B cell (primary cell): ENCODE results near the gene CDHR2. TPM values are rescaled to one million over a fixed set of nuclear protein-coding genes. Genes with fewer than 3 reads are reported as not detected.

Experiments used
- ATAC-seq: fragments of 200-7000 bp; cut with Tn5 transposase; one replicate; pipeline ENCODE4 v1.10.0; 2021; ENCODE audit warnings: low read depth, mild to moderate bottlenecking, moderate number of reproducible peaks, moderate library complexity
- CTCF ChIA-PET: fragments of 350-600 bp; sonication (Branson Sonifier 250); formaldehyde crosslinking; loops from one replicate; lab custom pipeline; 2021; ENCODE audit warnings: antibody characterized with exemption, inconsistent platforms; lab: Charles Lee
- POLR2A ChIA-PET: fragments of 350-600 bp; sonication (Branson Sonifier 250); formaldehyde crosslinking; loops from one replicate; lab custom pipeline; 2021; ENCODE audit warnings: antibody characterized with exemption; lab: Charles Lee
- DNase-seq: peaks from one replicate; pipeline ENCODE4 v3.0.0; 2013
- H2AFZ ChIP-seq: 2 replicates; pipeline ENCODE4 v1.6.1; 2012; ENCODE audit warnings: mild to moderate bottlenecking, low read depth, low read length; ENCODE audit not compliant: insufficient read depth, poor library complexity, severe bottlenecking
- H3K27ac ChIP-seq, 2 donors: 1 replicate in 1 of 2; 2 replicates in 1 of 2; pipeline ENCODE4 v1.5.1; 2012 to 2013; ENCODE audit warnings: low read length in 2 of 2, mild to moderate bottlenecking in 2 of 2, moderate library complexity in 1 of 2
- H3K27me3 ChIP-seq, 4 experiments: fragments of 200-600 bp in 1 of 4; sonication (generic) in 1 of 4; replicated peaks in 1 of 4; 1 replicate in 2 of 4; 2 replicates in 2 of 4; pipeline versions ENCODE4 v1.6.1 to v1.7.0; 2013 to 2016; ENCODE audit warnings: low read length in 3 of 4, mild to moderate bottlenecking in 2 of 4, mixed read lengths in 1 of 4, moderate library complexity in 1 of 4; ENCODE audit not compliant: insufficient read depth in 4 of 4, control insufficient read depth in 3 of 4; ENCODE audit errors: control extremely low read depth in 1 of 4
- H3K36me3 ChIP-seq, 2 experiments: replicated peaks in 1 of 2; 1 replicate in 1 of 2; 2 replicates in 1 of 2; pipeline versions ENCODE4 v1.6.1 to v1.7.1; 2013; ENCODE audit warnings: low read length in 1 of 2; ENCODE audit not compliant: insufficient read depth in 2 of 2, control insufficient read depth in 1 of 2; ENCODE audit errors: control extremely low read depth in 1 of 2, extremely low read depth in 1 of 2
- H3K4me1 ChIP-seq, 2 donors: fragments of 200-600 bp in 1 of 2; sonication (generic) in 1 of 2; 1 replicate in 1 of 2; 2 replicates in 1 of 2; pipeline versions ENCODE4 v1.5.1 to v1.6.1; 2013 to 2017; ENCODE audit warnings: low read length in 2 of 2; ENCODE audit not compliant: control insufficient read depth in 2 of 2, insufficient read depth in 2 of 2
- H3K4me2 ChIP-seq: replicated peaks from 2 replicates; pipeline ENCODE3; 2012; ENCODE audit warnings: mild to moderate bottlenecking, low read depth, low read length; ENCODE audit not compliant: poor library complexity, severe bottlenecking
- H3K4me3 ChIP-seq, 5 experiments: fragments of 200-600 bp in 1 of 5; sonication (generic) in 1 of 5; 1 replicate in 3 of 5; 2 replicates in 2 of 5; pipeline versions ENCODE4 v1.5.1 to v1.7.0; 2011 to 2016; ENCODE audit warnings: low read length in 4 of 5, mild to moderate bottlenecking in 4 of 5, low read depth in 2 of 5, control low read depth in 1 of 5, moderate library complexity in 1 of 5; ENCODE audit not compliant: insufficient read depth in 1 of 5; ENCODE audit errors: control extremely low read depth in 1 of 5, extremely low read depth in 1 of 5
- H3K79me2 ChIP-seq: fragments of 200-600 bp; sonication (generic); one replicate; pipeline ENCODE4 v1.6.0; 2016; ENCODE audit warnings: low read length; ENCODE audit not compliant: control insufficient read depth, insufficient read depth
- H3K9ac ChIP-seq: fragments of 200-600 bp; sonication (generic); 2 replicates; pipeline ENCODE4 v1.6.1; 2017; ENCODE audit warnings: mild to moderate bottlenecking, low read length, moderate library complexity
- H3K9me3 ChIP-seq, 3 donors: one replicate each; pipeline versions ENCODE4 v1.6.1 to v1.7.1; 2013; ENCODE audit warnings: low read length in 2 of 3; ENCODE audit not compliant: control insufficient read depth in 2 of 3, insufficient read depth in 1 of 3; ENCODE audit errors: control extremely low read depth in 1 of 3
- H4K20me1 ChIP-seq: 2 replicates; pipeline ENCODE4 v1.6.0; 2012; ENCODE audit warnings: mild to moderate bottlenecking, low read length; ENCODE audit not compliant: insufficient read depth, control insufficient read depth, poor library complexity, severe bottlenecking
- H3K27ac Mint-ChIP-seq: one replicate; pipeline ENCODE4 v1.8.0; 2021; ENCODE audit warnings: mixed read lengths
- H3K27me3 Mint-ChIP-seq: one replicate; pipeline ENCODE4 v1.8.0; 2021; ENCODE audit warnings: mixed read lengths
- H3K4me1 Mint-ChIP-seq: one replicate; pipeline ENCODE4 v1.8.0; 2021; ENCODE audit warnings: mixed read lengths
- H3K4me3 Mint-ChIP-seq: one replicate; pipeline ENCODE4 v1.8.0; 2021; ENCODE audit warnings: mixed read lengths
- H3K9me3 Mint-ChIP-seq: one replicate; pipeline ENCODE4 v1.8.0; 2022; ENCODE audit warnings: mixed read lengths; ENCODE audit not compliant: insufficient read depth
- EZH2 ChIP-seq: IDR thresholded peaks from 2 replicates; pipeline ENCODE4 v1.6.1; 2012; ENCODE audit warnings: borderline replicate concordance, low read depth, mild to moderate bottlenecking, moderate library complexity, low read length; ENCODE audit not compliant: insufficient read depth, poor library complexity, severe bottlenecking
- WGBS: methylation state at CpG from one replicate; pipeline ENCODE4 v1.1.5; 2013; ENCODE audit warnings: missing lambda C conversion rate; ENCODE audit not compliant: insufficient coverage; 5-methylcytosine and 5-hydroxymethylcytosine counted together
- intact Hi-C: fragments of 100-400 bp; cut with micrococcal nuclease; formaldehyde crosslinking; loops from one replicate; pipeline ENCODE4 v1.10.0; 2022
- polyA plus RNA-seq: library from polyadenylated mRNA; depleted of rRNA; stranded (reverse); fragments of >200 nt; gene quantifications from 2 replicates; pipeline ENCODE4 v1.2.3, GENCODE V29; 2012
- total RNA-seq, 2 donors: library from RNA; stranded (reverse); fragments of 120-200 nt in 1 of 2; gene quantifications; 1 replicate in 1 of 2; 2 replicates in 1 of 2; pipeline versions ENCODE4 v1.2.3 to v1.2.4, GENCODE V29; 2013 to 2022
- TF ChIP-seq, protein P1 (sequence below): fragments of 200-600 bp; IDR thresholded peaks from one replicate; pipeline ENCODE4 v1.8.0; 2022; ENCODE audit warnings: antibody characterized with exemption, mild to moderate bottlenecking

Gene CDHR2
- total and polyA plus RNA-seq, 2 donors (not counting 1 experiment from before 2014, with no cell fraction given), result 0.25 to 1.7 TPM

DNA sequence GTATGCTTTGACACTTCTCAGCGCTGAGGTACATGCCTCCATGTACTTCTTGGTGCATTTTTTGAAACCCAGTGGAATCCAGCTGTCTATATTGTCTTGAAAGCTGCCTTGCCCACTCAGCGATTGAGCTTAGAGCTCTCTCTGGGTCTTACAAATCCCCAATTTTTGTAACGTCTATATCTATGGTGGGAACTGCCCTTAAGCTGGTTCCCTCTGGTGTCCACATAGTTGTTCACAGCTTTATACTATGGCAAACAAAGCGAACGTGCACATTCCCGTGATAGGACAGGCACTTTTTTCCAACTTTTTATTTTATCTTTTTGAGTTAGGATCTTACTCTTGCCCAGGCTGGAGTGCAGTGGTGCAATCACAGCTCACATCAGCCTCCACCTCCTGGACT is 20.9 kb downstream of the CDHR2 start:
- H3K9me3 Mint-ChIP-seq, result no peaks in the 10 kb centered on the region
- H3K27ac ChIP-seq, result no peak overlapping the region
- no peaks in the 10 kb centered on the region for H4K20me1 ChIP-seq
- CTCF ChIA-PET, result interaction anchor here (0.7 to 1.1 kb wide), 2 partner anchors 11 to 821 kb away, joined by 3 to 4 read pairs; no protein-coding TSS in a partner anchor
- DNase-seq (no peak), ATAC-seq (no peak)
- H3K4me3 Mint-ChIP-seq, result no peak overlapping the region
- peaks cover 17% of the 10 kb centered on the region for H3K27me3 Mint-ChIP-seq
- no peaks in the 10 kb centered on the region for H3K79me2 ChIP-seq
- H3K36me3 ChIP-seq, result no peaks in the 10 kb centered on the region
- H3K27ac Mint-ChIP-seq, result no peak overlapping the region
- no peak overlapping the region for H3K4me3 ChIP-seq
- no peak overlapping the region for H3K9ac ChIP-seq
- 51% methylated on average over 6 of the region's 6 CpGs for WGBS
- peaks cover 0 to 12% (median 2%) of the 10 kb centered on the region in 4 experiments for H3K27me3 ChIP-seq
- peaks cover 3% of the 10 kb centered on the region for H3K4me1 Mint-ChIP-seq
- H3K9me3 ChIP-seq, result peaks cover 0 to 3% (median 0%) of the 10 kb centered on the region in 3 donors
- POLR2A ChIA-PET, result no interaction called here
- TF ChIP-seq EZH2, result no peak
- TF ChIP-seq, protein P1, sequence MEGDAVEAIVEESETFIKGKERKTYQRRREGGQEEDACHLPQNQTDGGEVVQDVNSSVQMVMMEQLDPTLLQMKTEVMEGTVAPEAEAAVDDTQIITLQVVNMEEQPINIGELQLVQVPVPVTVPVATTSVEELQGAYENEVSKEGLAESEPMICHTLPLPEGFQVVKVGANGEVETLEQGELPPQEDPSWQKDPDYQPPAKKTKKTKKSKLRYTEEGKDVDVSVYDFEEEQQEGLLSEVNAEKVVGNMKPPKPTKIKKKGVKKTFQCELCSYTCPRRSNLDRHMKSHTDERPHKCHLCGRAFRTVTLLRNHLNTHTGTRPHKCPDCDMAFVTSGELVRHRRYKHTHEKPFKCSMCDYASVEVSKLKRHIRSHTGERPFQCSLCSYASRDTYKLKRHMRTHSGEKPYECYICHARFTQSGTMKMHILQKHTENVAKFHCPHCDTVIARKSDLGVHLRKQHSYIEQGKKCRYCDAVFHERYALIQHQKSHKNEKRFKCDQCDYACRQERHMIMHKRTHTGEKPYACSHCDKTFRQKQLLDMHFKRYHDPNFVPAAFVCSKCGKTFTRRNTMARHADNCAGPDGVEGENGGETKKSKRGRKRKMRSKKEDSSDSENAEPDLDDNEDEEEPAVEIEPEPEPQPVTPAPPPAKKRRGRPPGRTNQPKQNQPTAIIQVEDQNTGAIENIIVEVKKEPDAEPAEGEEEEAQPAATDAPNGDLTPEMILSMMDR, result no peak
- H2AFZ ChIP-seq, result no peak overlapping the region
- H3K4me2 ChIP-seq, result no peak overlapping the region
- H3K4me1 ChIP-seq, result peaks cover 0 to 7% of the 10 kb centered on the region in 2 donors
- intact Hi-C loops, result no loop called here

DNA sequence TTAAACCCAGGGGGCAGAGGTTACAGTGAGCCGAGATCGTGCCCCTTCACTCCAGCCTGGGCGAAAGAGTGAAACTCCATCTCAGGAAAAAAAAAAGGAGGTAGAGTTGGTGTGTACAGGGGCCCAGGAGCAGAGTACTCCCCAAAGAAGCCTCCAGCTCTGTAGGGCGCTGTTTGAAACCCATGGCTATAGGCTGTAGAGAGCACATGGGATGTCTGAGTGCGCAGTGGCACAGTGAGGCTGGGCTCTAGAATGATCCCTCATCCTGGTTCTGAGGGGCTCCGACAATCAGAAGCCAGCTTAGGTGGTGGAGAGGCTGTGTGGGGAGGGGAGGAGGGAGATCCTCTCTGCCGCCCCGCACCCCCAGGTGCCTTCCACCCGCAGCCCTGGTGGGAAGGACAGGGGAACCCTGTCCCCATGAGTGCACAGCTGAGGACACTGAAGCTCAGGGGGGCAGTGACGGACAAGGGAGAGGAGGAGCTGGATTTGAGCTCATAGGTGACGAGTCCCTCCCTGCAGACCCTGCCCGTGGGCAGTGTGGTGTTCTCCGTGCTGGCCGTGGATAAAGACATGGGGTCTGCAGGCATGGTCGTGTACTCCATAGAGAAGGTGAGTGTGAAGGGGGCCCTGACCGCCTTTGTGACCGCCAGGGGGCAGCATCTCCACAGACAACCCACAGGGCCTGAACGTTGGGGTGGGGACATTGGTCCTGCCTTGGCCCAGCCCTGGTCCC is 24.6 kb downstream of the CDHR2 start:
- Histone ChIP-seq H3K9me3 (peaks cover 0 to 4% (median 0%) of the 10 kb centered on the region in 3 donors), H3K4me1 (peaks cover 0 to 11% of the 10 kb centered on the region in 2 donors), H3K36me3 (no peaks in the 10 kb centered on the region), H3K27me3 (peaks cover 0 to 7% (median 2%) of the 10 kb centered on the region in 4 experiments), H3K79me2 (no peaks in the 10 kb centered on the region), H3K9ac (no peak overlapping the region), H4K20me1 (no peaks in the 10 kb centered on the region), H3K4me2 (no peak overlapping the region), H3K4me3 (no peak overlapping the region), H2AFZ (peak overlapping the region; percentile 24), H3K27ac (no peak overlapping the region)
- H3K9me3 Mint-ChIP-seq, result no peaks in the 10 kb centered on the region
- POLR2A ChIA-PET, result no interaction called here
- TF ChIP-seq EZH2, result no peak
- TF ChIP-seq, protein P1, result peak; percentile 92
- CTCF ChIA-PET, result interaction anchor here (0.6 to 4.3 kb wide), 18 partner anchors 17 to 848 kb away, joined by 3 to 24 read pairs (median 4); partner anchors contain the start of gene CLTB
- DNase-seq, result peak; percentile 82
- peaks cover 12% of the 10 kb centered on the region for H3K27me3 Mint-ChIP-seq
- 29% methylated on average over 13 of the region's 18 CpGs for WGBS
- H3K27ac Mint-ChIP-seq, result no peak overlapping the region
- intact Hi-C loops, result loop anchor here (1.0 to 2.0 kb wide), 4 partner anchors 74 to 385 kb away; partner anchors contain the start of genes CLTB and TSPAN17
- H3K4me3 Mint-ChIP-seq, result no peak overlapping the region
- peaks cover 5% of the 10 kb centered on the region for H3K4me1 Mint-ChIP-seq
- peak; percentile 79 for ATAC-seq
